Stimulated activated CD8-positive, alpha-beta memory T cell treated with anti-CD3 and anti-CD28 coated beads, Interleukin-4, amount 100 ng/mL, for 1 hour (primary cell): ENCODE measurements around the gene COQ4.

Source experiments
- DNase-seq, 2 donors: peaks; one replicate each; pipeline ENCODE4 v3.0.0-alpha.2; 2020; ENCODE audit warnings: low read depth in 2 of 2, low spot score in 1 of 2

COQ4 gene

DNA sequence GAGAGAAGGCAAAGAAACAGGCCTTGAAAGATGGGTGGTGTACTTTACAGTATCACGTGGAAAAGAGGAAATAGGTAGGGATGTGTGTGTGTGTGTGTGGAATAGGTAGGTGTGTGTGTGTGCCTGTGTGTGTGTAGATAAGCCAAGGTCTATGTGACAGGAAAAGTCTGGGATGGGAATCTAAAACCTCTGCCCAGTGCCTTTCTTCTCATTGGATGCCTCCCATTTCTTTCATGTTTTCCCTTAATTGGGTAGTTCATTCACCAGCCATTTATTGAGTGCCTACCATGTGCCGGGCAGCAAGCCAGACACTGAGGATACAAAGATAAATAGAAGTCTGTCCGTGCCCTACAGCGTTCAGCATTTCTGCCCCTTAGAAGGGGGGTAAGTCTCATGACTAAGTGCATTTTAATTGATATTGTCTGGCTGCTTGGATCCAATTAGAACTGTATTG lies 49.6 kb downstream of the COQ4 start:
- DNase-seq: no peak

DNA sequence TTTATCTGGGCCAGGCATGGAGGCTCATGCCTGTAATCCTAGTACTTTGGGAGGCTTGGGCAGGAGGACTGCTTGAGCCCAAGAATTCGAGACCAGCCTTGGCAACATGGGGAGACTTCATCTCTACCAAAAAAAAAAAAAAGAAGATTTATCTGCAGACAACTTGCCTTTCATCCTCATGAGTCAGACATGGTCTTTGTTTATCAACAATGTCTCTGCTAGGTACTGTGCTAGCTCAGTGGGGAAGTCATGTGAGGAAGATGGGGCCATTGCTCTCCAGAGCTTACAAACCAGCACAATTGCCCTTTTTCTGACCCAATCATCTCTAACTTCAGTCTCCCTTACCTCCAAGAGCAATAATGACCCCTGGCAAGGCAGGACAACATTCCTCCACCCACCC lies 50.1 kb downstream of the COQ4 start:
- no peak for DNase-seq

DNA sequence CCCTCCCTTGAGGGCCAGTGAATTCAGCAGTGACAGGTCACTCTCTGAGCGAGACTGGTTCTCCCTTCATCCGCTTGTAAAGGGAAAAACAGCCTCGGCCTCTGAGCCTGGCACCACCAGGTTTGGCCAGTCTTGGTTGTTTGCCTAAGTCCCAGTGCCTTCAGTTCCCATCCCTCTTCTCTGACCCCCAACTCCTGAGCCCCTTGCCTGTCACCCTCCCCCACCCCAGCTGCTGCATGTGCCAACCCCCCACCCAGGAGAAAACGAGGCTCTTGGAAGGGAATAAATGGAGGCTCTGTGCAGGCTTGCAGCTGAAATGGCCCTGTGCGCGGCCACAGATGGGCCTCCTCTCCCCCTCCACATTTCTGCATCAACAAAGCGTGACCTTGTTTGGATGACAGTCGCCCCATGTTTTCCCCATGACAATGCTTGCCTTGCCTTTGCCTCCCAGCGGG lies 51.6 kb downstream of the COQ4 start:
- DNase-seq: no peak

DNA sequence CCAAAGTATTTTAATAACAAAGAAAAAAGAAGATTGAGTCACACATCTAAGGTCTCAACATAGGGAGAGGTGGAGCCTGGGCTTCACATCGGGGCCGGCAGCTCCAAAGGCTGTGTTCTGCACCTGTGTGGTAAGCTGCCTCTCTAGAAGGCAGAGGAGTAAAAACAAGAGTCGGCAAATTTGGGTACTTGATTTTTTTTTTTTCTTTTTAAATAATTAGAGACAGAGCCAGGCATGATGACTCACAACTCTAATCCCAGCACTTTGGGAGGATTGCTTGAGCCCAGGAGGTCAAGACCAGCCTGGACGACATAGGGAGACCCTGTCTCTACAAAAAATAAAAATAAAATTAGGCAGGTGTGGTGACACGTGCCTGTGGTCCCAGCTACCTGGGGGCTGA lies 53.2 kb downstream of the COQ4 start:
- no peak for DNase-seq

DNA sequence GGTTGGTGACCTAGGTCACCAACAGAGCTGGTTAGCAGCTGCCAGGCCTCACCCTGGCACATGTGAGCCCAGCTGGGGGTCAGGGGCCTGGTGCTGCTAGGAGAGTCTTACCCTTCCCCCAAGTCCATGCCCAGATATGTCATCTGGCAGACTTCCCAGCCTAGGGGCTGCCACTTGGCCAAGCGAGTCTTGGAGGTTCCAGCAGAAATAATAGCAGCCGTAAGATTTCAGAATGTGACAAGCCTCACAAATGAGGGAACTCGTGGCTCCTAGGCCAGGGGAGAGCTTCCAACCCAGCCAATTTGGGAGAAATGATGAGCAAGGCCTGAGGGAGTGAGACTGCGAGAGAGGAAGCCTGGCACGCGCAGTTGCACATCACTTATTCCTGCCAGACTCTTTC lies 59.6 kb downstream of the COQ4 start:
- no peak for DNase-seq

DNA sequence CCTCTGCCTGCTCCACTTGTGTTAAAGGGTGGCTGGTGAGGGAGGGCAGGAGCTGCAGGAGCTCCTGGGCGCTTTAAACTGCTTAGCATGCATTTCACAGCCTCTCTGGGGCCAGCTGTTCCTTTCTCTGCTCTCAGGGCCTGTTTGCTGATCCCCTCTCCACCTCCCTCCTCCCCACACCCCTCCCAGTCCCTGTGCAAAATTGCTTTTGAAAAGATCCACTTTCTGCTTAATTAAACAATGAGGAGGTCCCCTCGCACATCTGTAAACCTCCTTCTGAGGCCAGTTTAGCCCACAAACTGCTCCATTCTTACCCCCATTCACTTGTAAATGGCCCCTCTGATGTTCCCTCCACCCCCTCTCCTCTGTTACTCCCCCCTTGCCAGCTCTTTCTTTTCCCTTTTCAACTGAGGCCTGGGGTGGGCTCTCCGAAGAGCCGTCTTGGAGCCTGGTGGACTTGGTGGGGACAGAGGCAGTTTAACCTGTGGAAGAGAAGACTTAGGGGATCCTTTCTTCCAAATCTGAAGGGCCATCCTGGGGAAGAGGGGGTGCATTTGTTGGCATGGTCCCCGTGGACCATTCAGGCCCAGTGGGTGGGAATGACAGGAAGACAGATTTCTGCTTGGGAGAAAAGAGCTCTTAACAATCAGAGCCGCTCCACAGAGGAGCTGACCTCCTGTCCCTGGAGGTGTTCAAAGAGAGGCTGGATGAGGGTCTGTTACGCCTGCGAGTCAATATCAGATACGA lies 60.5 kb downstream of the COQ4 start:
- DNase-seq: no peak
